ENCODE data around the gene COX6A1.
"Not testable (repeated sequence)": the region's sequence is repeated elsewhere in the genome, so short reads cannot be mapped to it uniquely, and the experiment has no call there.

Gene COX6A1

GRCh38 chr12:120429368-120429767, 8.5 kb upstream of the COX6A1 start:
- no peak overlapping the region for H3K9ac ChIP-seq (ENCODE audit: low read depth, low read length)
- no peak overlapping the region for H3K27ac ChIP-seq (ENCODE audit: low read depth, low read length)
- WGBS = 75% methylated on average over 7 of the region's 7 CpGs
- no peaks in the 10 kb centered on the region for H3K27me3 ChIP-seq (ENCODE audit: insufficient read depth, low read length)
- no peak overlapping the region for H3K4me3 ChIP-seq (ENCODE audit: low read length)
- H3K9me3 ChIP-seq (ENCODE audit: insufficient read depth, low read depth, low read length) = no peaks in the 10 kb centered on the region
- H3K36me3 ChIP-seq (ENCODE audit: insufficient read depth, low read length) = no peaks in the 10 kb centered on the region
- no peaks in the 10 kb centered on the region for H3K4me1 ChIP-seq (ENCODE audit: insufficient read depth, low read length)

- WGBS = 84% methylated on average over 10 of the region's 10 CpGs
- Histone ChIP-seq H3K4me3 (ENCODE audit: low read length) (no peak overlapping the region), H3K9ac (ENCODE audit: low read depth, low read length) (no peak overlapping the region), H3K27me3 (ENCODE audit: insufficient read depth, low read length) (no peaks in the 10 kb centered on the region), H3K36me3 (ENCODE audit: insufficient read depth, low read length) (no peaks in the 10 kb centered on the region), H3K27ac (ENCODE audit: low read depth, low read length) (no peak overlapping the region), H3K9me3 (ENCODE audit: insufficient read depth, low read depth, low read length) (no peaks in the 10 kb centered on the region), H3K4me1 (ENCODE audit: insufficient read depth, low read length) (no peaks in the 10 kb centered on the region)
These were observed 5.0 kb upstream of the COX6A1 start for GRCh38 chr12:120432772-120433525.

- 33% methylated on average over 16 of the region's 17 CpGs for WGBS
- no peak overlapping the region; the same call in 1 of the 2 replicates for H3K27ac ChIP-seq (ENCODE audit: low read depth, low read length)
These were observed 734 bp downstream of the COX6A1 start for GRCh38 chr12:120438495-120439198.

GRCh38 chr12:120439646-120440247, 1.8 kb downstream of the COX6A1 start:
- WGBS = 36% methylated on average over 6 of the region's 6 CpGs
- no peak overlapping the region for H3K9ac ChIP-seq (ENCODE audit: low read depth, low read length)
- H3K27me3 ChIP-seq (ENCODE audit: insufficient read depth, low read length) = no peaks in the 10 kb centered on the region
- peak overlapping the region; percentile 34; the same call in 1 of the 2 replicates for H3K4me3 ChIP-seq (ENCODE audit: low read length)
- H3K4me1 ChIP-seq (ENCODE audit: insufficient read depth, low read length) = 0 out of 2 replicates have a peak, but pooled peaks cover 4% of the 10 kb centered on the region
- H3K9me3 ChIP-seq (ENCODE audit: insufficient read depth, low read depth, low read length) = no peaks in the 10 kb centered on the region
- no peak overlapping the region for H3K27ac ChIP-seq (ENCODE audit: low read depth, low read length)
- H3K36me3 ChIP-seq (ENCODE audit: insufficient read depth, low read length) = peaks cover 42% of the 10 kb centered on the region

More at GRCh38 chr12:120438495-120439198, 734 bp downstream of the COX6A1 start:
- Histone ChIP-seq H3K27me3 (ENCODE audit: insufficient read depth, low read length) (no peaks in the 10 kb centered on the region), H3K4me3 (ENCODE audit: low read length) (peak overlapping the region; percentile 72), H3K9me3 (ENCODE audit: insufficient read depth, low read depth, low read length) (no peaks in the 10 kb centered on the region), H3K36me3 (ENCODE audit: insufficient read depth, low read length) (peaks cover 31% of the 10 kb centered on the region), H3K4me1 (ENCODE audit: insufficient read depth, low read length) (0 out of 2 replicates have a peak, but pooled peaks cover 4% of the 10 kb centered on the region), H3K9ac (ENCODE audit: low read depth, low read length) (peak overlapping the region; percentile 60)

- no peak overlapping the region for H3K27ac ChIP-seq (ENCODE audit: low read depth, low read length)
- peaks cover 13% of the 10 kb centered on the region; the same call in 1 of the 2 replicates for H3K4me1 ChIP-seq (ENCODE audit: insufficient read depth, low read length)
- H3K9ac ChIP-seq (ENCODE audit: low read depth, low read length) = no peak overlapping the region
- no peaks in the 10 kb centered on the region for H3K9me3 ChIP-seq (ENCODE audit: insufficient read depth, low read depth, low read length)
- no peaks in the 10 kb centered on the region for H3K27me3 ChIP-seq (ENCODE audit: insufficient read depth, low read length)
- peak overlapping the region; percentile 93 for H3K4me3 ChIP-seq (ENCODE audit: low read length)
- peaks cover 58% of the 10 kb centered on the region for H3K36me3 ChIP-seq (ENCODE audit: insufficient read depth, low read length)
- 94% methylated on average over 2 of the region's 2 CpGs for WGBS
These were observed 6.8 kb downstream of the COX6A1 start for GRCh38 chr12:120444676-120445075.

GRCh38 chr12:120445911-120446843, 8.3 kb downstream of the COX6A1 start, which contains the start of the genes GATC and TRIAP1:
Gene GATC (plus strand): TSS chr12:120446444. CDS start chr12:120446481, 37 bp downstream.
Gene TRIAP1 (minus strand): TSS chr12:120446384. CDS start chr12:120446372, 12 bp downstream.
- WGBS = under 1% methylated on average over 73 of the region's 73 CpGs
- Histone ChIP-seq H3K4me3 (ENCODE audit: low read length) (peak within 1 kb of the TSS; percentile 93), H3K36me3 (ENCODE audit: insufficient read depth, low read length) (peaks cover 55% of the 10 kb centered on the region)

GRCh38 chr12:120446844-120447178, 8.9 kb downstream of the COX6A1 start:
- Histone ChIP-seq H3K9ac (ENCODE audit: low read depth, low read length) (peak overlapping the region; percentile 94), H3K4me3 (ENCODE audit: low read length) (peak overlapping the region; percentile 93), H3K36me3 (ENCODE audit: insufficient read depth, low read length) (peaks cover 56% of the 10 kb centered on the region), H3K27ac (ENCODE audit: low read depth, low read length) (peak overlapping the region; percentile 83)
- H3K27me3 ChIP-seq (ENCODE audit: insufficient read depth, low read length); H3K9me3 ChIP-seq (ENCODE audit: insufficient read depth, low read depth, low read length); H3K4me1 ChIP-seq (ENCODE audit: insufficient read depth, low read length): not testable (repeated sequence)
- WGBS = 11% methylated on average over 17 of the region's 17 CpGs

More at GRCh38 chr12:120445911-120446843, 8.3 kb downstream of the COX6A1 start, which contains the start of the genes GATC and TRIAP1:
- no peaks in the 10 kb centered on the region for H3K27me3 ChIP-seq (ENCODE audit: insufficient read depth, low read length)
- H3K4me1 ChIP-seq (ENCODE audit: insufficient read depth, low read length) = peaks cover 9% of the 10 kb centered on the region; the same call in 1 of the 2 replicates
- H3K9ac ChIP-seq (ENCODE audit: low read depth, low read length) = peak within 1 kb of the TSS; percentile 94
- peak within 1 kb of the TSS; percentile 83 for H3K27ac ChIP-seq (ENCODE audit: low read depth, low read length)
- no peaks in the 10 kb centered on the region for H3K9me3 ChIP-seq (ENCODE audit: insufficient read depth, low read depth, low read length)

- peaks cover 58% of the 10 kb centered on the region for H3K36me3 ChIP-seq (ENCODE audit: insufficient read depth, low read length)
- H3K4me3 ChIP-seq (ENCODE audit: low read length) = peak overlapping the region; percentile 93; the same call in 1 of the 2 replicates
- WGBS = 96% methylated on average over 4 of the region's 4 CpGs
These were observed 10.1 kb downstream of the COX6A1 start for GRCh38 chr12:120447992-120448391.

GRCh38 chr12:120452524-120452923, 14.6 kb downstream of the COX6A1 start:
- peaks cover 80% of the 10 kb centered on the region for H3K36me3 ChIP-seq (ENCODE audit: insufficient read depth, low read length)
- not testable (repeated sequence) for H3K4me3 ChIP-seq (ENCODE audit: low read length); H3K27me3 ChIP-seq (ENCODE audit: insufficient read depth, low read length); H3K27ac ChIP-seq (ENCODE audit: low read depth, low read length); H3K9ac ChIP-seq (ENCODE audit: low read depth, low read length); H3K4me1 ChIP-seq (ENCODE audit: insufficient read depth, low read length); H3K9me3 ChIP-seq (ENCODE audit: insufficient read depth, low read depth, low read length)
- 96% methylated on average over 5 of the region's 5 CpGs for WGBS

More at GRCh38 chr12:120447992-120448391, 10.1 kb downstream of the COX6A1 start:
- no peaks in the 10 kb centered on the region for H3K9me3 ChIP-seq (ENCODE audit: insufficient read depth, low read depth, low read length)
- no peak overlapping the region for H3K9ac ChIP-seq (ENCODE audit: low read depth, low read length)
- no peaks in the 10 kb centered on the region for H3K27me3 ChIP-seq (ENCODE audit: insufficient read depth, low read length)
- no peak overlapping the region for H3K27ac ChIP-seq (ENCODE audit: low read depth, low read length)
- H3K4me1 ChIP-seq (ENCODE audit: insufficient read depth, low read length) = peaks cover 9% of the 10 kb centered on the region; the same call in 1 of the 2 replicates

GRCh38 chr12:120453060-120453750, 15.3 kb downstream of the COX6A1 start:
- no peaks in the 10 kb centered on the region for H3K4me1 ChIP-seq (ENCODE audit: insufficient read depth, low read length)
- H3K4me3 ChIP-seq (ENCODE audit: low read length) = no peak overlapping the region
- H3K27ac ChIP-seq (ENCODE audit: low read depth, low read length) = no peak overlapping the region
- no peaks in the 10 kb centered on the region for H3K9me3 ChIP-seq (ENCODE audit: insufficient read depth, low read depth, low read length)
- no peaks in the 10 kb centered on the region for H3K27me3 ChIP-seq (ENCODE audit: insufficient read depth, low read length)
- H3K36me3 ChIP-seq (ENCODE audit: insufficient read depth, low read length) = peaks cover 78% of the 10 kb centered on the region
- 93% methylated on average over 3 of the region's 3 CpGs for WGBS
- no peak overlapping the region for H3K9ac ChIP-seq (ENCODE audit: low read depth, low read length)
